ENCODE results near the gene INF2.

Gene INF2

GRCh38 chr14:104769324-104770071 lies 80.1 kb downstream of the INF2 start:
- no peak overlapping the region for H3K4me3 ChIP-seq (ENCODE audit: low read depth, low read length)
- no peak for DNase-seq (ENCODE audit: low read depth)
- TF ChIP-seq, protein P1, sequence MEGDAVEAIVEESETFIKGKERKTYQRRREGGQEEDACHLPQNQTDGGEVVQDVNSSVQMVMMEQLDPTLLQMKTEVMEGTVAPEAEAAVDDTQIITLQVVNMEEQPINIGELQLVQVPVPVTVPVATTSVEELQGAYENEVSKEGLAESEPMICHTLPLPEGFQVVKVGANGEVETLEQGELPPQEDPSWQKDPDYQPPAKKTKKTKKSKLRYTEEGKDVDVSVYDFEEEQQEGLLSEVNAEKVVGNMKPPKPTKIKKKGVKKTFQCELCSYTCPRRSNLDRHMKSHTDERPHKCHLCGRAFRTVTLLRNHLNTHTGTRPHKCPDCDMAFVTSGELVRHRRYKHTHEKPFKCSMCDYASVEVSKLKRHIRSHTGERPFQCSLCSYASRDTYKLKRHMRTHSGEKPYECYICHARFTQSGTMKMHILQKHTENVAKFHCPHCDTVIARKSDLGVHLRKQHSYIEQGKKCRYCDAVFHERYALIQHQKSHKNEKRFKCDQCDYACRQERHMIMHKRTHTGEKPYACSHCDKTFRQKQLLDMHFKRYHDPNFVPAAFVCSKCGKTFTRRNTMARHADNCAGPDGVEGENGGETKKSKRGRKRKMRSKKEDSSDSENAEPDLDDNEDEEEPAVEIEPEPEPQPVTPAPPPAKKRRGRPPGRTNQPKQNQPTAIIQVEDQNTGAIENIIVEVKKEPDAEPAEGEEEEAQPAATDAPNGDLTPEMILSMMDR (conservative IDR thresholded peaks at IDR 0.05; ENCODE audit: low read depth, low read length), result no peak

DNA sequence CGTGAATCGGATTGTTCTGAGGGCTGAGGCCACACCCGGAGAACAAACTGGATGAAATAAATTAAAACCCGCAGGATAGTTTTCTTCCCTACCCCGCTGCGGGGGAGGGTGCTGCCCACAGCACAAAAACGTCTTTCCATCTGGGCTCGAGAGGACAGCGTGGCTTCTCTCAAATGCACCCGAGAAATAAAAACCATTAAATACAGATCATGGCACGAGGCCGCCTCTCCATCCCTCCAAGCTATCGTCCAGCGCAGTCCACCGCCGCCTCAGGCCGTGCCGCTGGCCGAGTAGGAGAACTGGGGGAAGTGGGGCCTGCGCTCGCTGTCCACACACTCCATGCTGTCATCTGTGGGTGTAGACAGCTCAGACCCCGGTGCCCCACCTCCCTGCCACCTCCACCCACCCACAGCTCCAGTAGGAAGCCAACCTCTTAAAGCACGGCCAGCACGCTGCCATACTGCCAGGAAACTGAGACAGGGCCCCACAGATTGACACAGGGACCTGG lies 80.7 kb downstream of the INF2 start:
- no peak overlapping the region for H3K4me3 ChIP-seq (ENCODE audit: low read depth, low read length)
- TF ChIP-seq, protein P1 (conservative IDR thresholded peaks at IDR 0.05; ENCODE audit: low read depth, low read length), result no peak
- DNase-seq (ENCODE audit: low read depth), result no peak

DNA sequence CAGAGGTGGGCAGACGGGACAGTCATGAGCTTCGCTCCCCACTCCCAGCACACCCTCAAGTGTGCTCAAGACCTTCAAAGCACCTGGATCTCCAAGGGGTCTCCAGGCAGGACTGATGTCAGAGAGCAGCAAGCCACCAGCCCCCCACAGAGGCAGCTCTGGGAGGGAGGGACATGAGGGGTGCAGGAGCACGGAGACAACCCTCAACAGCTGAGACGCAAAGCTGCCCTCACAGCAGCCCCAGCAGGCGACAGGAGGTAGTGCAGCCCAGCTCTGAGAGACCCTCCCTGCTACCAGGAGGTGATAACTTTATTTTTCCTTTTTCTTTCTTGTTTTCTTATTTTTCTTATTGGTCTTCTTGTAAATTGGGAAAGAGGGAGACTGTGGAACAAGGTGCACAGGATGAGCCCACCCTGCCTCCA lies 81.4 kb downstream of the INF2 start:
- no peak overlapping the region for H3K4me3 ChIP-seq (ENCODE audit: low read depth, low read length)
- peak; percentile 30 for DNase-seq (ENCODE audit: low read depth)
- TF ChIP-seq, protein P1 (conservative IDR thresholded peaks at IDR 0.05; ENCODE audit: low read depth, low read length), result peak; percentile 64

- no peak overlapping the region for H3K4me3 ChIP-seq (ENCODE audit: low read depth, low read length)
- TF ChIP-seq, protein P1 (conservative IDR thresholded peaks at IDR 0.05; ENCODE audit: low read depth, low read length), result no peak
- DNase-seq (ENCODE audit: low read depth), result no peak
Observed at GRCh38 chr14:104771374-104771773, 82.0 kb downstream of the INF2 start.
